GM12875 (cell line): ENCODE results near the gene NDST4.

Experiments
- H3K4me3 ChIP-seq: one replicate; pipeline ENCODE4 v1.5.1; 2011; ENCODE audit warnings: low read depth, low read length, control low read depth
- TF ChIP-seq, protein P1 (sequence below): IDR thresholded peaks from 2 replicates; pipeline ENCODE4 v1.5.1; 2011; ENCODE audit warnings: low read depth, mild to moderate bottlenecking, control low read depth, inconsistent platforms, low read length, moderate library complexity, borderline replicate concordance; ENCODE audit not compliant: insufficient read depth

The NDST4 gene

DNA sequence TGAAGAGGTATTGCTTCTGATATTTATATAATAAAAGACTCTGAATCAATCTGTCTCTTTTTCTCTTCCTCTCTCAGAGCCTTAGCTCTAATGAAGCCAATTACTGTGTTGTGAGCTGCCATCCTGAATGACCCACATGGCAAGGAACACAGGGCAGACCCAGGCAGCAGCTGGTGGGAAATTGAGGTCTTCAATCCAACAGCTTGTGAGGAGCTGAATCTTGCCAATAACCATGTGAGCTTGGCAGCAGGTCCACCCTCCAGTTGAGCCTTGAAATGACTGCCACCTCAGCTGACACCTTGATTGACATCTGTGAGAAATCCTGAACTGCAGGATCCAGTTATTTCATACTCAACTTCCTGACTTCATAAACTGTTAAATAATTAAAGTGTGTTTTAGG is 149.4 kb downstream of the NDST4 start:
- TF ChIP-seq, protein P1, sequence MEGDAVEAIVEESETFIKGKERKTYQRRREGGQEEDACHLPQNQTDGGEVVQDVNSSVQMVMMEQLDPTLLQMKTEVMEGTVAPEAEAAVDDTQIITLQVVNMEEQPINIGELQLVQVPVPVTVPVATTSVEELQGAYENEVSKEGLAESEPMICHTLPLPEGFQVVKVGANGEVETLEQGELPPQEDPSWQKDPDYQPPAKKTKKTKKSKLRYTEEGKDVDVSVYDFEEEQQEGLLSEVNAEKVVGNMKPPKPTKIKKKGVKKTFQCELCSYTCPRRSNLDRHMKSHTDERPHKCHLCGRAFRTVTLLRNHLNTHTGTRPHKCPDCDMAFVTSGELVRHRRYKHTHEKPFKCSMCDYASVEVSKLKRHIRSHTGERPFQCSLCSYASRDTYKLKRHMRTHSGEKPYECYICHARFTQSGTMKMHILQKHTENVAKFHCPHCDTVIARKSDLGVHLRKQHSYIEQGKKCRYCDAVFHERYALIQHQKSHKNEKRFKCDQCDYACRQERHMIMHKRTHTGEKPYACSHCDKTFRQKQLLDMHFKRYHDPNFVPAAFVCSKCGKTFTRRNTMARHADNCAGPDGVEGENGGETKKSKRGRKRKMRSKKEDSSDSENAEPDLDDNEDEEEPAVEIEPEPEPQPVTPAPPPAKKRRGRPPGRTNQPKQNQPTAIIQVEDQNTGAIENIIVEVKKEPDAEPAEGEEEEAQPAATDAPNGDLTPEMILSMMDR = no peak
- no peak overlapping the region for H3K4me3 ChIP-seq

DNA sequence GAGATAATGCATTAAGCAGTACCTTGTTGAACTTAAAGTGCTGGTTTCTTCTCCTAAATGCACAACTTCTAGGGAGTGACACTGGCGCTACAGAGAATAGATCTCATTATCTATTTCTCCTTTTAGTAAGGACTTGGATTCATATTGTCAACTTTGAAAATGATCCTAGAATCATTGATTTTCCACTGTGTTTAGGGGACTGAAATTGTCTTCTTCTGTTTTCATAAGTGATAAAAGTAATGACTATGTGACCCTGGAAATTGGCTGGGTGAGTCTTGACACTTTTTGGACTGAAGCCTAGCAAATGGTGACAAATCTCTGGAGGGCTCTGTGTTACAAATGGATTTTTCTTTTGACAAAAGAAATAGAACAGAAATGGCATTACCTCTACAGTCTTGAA is 167.8 kb downstream of the NDST4 start:
- no peak overlapping the region for H3K4me3 ChIP-seq
- TF ChIP-seq, protein P1 = no peak

DNA sequence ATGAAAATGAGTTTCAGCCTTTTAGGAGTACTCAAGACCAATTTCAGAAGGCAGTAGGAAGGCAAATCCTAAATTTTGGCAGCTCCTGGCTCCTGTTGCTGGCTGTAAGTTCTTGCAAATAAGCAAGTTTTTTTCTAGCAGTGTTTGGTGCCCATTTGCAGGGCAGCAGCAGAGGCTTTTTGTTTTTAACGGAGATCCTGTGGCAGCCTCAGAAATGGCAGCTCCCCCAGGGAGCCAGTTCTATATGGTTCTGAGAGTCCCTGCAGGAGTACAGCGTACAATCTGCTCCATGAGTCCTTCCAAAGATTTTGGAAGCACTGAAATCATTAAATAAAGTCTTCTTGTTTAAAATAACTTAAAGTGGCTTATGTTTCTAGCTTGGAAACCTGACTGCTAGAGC is 171.9 kb downstream of the NDST4 start:
- no peak overlapping the region for H3K4me3 ChIP-seq
- TF ChIP-seq, protein P1 = no peak

DNA sequence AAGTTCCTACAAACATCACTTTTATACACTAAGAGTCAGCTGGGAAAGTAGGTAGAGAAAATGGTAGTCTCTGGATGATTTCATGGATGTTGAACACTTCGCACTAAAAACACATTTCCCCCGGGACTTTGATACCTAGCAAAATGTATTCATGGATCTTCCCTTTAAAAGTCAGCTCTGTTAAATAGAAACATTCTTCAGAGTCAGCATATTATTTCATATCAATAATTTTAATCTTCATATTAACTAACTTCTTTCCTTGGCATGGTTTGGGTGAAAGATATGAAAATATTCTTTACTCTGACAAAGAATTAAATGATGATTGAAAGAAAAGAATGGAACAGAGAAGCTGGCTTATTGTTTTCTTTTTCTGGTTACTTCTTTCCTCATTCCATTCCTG is 185.5 kb downstream of the NDST4 start:
- H3K4me3 ChIP-seq = no peak overlapping the region
- TF ChIP-seq, protein P1 = no peak

DNA sequence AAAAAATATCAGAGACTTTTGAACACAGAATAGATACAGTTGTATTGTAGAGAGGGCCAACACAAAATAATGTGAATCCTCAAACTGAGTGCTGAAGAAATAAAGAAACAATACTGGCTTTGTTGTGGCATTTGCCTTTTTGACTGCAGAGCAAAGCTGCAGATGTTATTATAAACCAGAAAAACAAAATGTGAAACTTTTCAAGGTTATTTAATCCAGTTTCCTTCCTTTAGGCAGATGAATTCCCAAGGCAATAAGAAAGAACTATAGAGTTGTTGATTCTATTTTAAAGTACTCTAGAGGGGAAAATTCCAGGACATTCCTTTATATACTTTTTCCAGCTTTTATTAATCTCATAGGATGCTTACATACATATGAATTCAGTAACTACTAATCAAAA is 186.8 kb downstream of the NDST4 start:
- TF ChIP-seq, protein P1 = no peak
- no peak overlapping the region for H3K4me3 ChIP-seq

DNA sequence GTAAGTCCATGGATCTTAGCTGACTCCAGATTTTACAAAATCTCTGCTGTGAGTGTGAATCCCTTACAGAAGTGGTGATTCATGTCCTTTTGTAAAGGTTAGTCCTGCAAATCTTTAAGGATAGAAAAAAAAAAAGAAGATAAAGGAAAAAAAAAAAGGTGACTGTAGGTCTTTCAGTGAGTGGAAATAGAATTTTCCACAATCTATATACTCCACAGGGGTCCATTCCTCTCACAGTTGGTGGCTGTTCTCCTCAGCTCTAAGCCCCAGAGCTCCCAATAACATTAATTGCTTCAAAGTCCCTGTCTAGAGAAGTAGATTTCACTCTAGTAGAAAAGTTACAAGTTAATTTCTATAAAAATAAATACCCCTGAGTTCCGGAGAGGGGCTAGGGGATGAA is 189.1 kb downstream of the NDST4 start:
- no peak overlapping the region for H3K4me3 ChIP-seq

DNA sequence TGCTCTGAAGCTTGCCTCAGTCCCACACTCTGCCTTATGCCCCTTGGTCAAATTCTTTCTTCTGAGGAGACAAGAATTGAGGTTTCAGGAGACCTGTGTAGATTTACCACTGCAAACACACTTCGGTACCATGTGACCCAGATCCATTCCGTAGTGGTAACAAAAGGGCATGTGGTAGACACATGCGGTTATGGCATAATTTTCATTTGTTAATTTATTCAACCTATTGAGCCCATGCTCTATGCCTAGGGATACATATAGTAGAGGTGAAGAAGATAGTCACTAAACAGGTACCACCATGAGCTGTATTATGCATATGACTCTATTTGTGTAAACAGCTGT is 190.9 kb downstream of the NDST4 start:
- TF ChIP-seq, protein P1 = no peak
- no peak overlapping the region for H3K4me3 ChIP-seq

More for the DNA sequence above, 189.1 kb downstream of the NDST4 start:
- TF ChIP-seq, protein P1 = no peak
